ENCODE data around the gene COMMD4. TPM values are rescaled to one million over a fixed set of nuclear protein-coding genes. Genes with fewer than 3 reads are reported as not detected.
"Not testable (repeated sequence)": the region's sequence is repeated elsewhere in the genome, so short reads cannot be mapped to it uniquely, and the experiment has no call there.

The COMMD4 gene
- total and polyA plus RNA-seq, 2 of the 8 experiments (the other 6 are each of a cell fraction or from before 2014, with no cell fraction given) = 131 to 236 TPM

- not testable (repeated sequence) for H3K4me3 ChIP-seq (ENCODE audit: extremely low read depth in 1 of 4, insufficient read depth in 2 of 4, low read depth in 3 of 4, low read length in 4 of 4); H3K79me1 ChIP-seq (ENCODE audit: low read depth, low read length); H3K27me3 ChIP-seq (replicated peaks in 1 of 4; ENCODE audit: control insufficient read depth in 3 of 4, extremely low read depth in 1 of 4, insufficient read depth in 3 of 4, low read length in 3 of 4); H3K23me2 ChIP-seq (ENCODE audit: low read depth, low read length); H2BK12ac ChIP-seq (ENCODE audit: low read depth, low read length); H3K9ac ChIP-seq (replicated peaks in 1 of 4; ENCODE audit: extremely low read depth in 1 of 4, low read depth in 3 of 4, low read length in 3 of 4); H3K4ac ChIP-seq (replicated peaks; ENCODE audit: insufficient read length, low read depth, low read length); H2BK15ac ChIP-seq (ENCODE audit: low read length); H3K23ac ChIP-seq (ENCODE audit: insufficient read length); H2AFZ ChIP-seq (ENCODE audit: low read length); H3K9me3 ChIP-seq (ENCODE audit: insufficient read depth in 2 of 2, low read depth in 1 of 2, low read length in 1 of 2); H3K56ac ChIP-seq (replicated peaks; ENCODE audit: insufficient read length, low read depth, low read length); H4K20me1 ChIP-seq (replicated peaks in 1 of 2; ENCODE audit: control insufficient read depth in 1 of 2, insufficient read depth in 2 of 2, low read length in 2 of 2); H3K4me2 ChIP-seq (ENCODE audit: insufficient read depth in 1 of 2, low read depth in 2 of 2, low read length in 2 of 2); H3K36me3 ChIP-seq (ENCODE audit: control insufficient read depth in 2 of 4, insufficient read depth in 4 of 4, low read length in 3 of 4); H2BK20ac ChIP-seq (ENCODE audit: low read length); FAIRE-seq; H2BK120ac ChIP-seq (replicated peaks; ENCODE audit: low read depth, low read length); H2AK5ac ChIP-seq (ENCODE audit: low read depth, low read length); DNase-seq (ENCODE audit: low read depth in 1 of 2, low spot score in 2 of 2); H2BK5ac ChIP-seq (ENCODE audit: low read depth, low read length); H4K5ac ChIP-seq (ENCODE audit: insufficient read length, low read depth, low read length); H3K14ac ChIP-seq (ENCODE audit: insufficient read length); H3K18ac ChIP-seq (ENCODE audit: extremely low read depth, low read length); H3K79me2 ChIP-seq (ENCODE audit: control insufficient read depth in 1 of 2, insufficient read depth in 2 of 2, low read length in 2 of 2); H4K8ac ChIP-seq (ENCODE audit: extremely low read depth, insufficient read depth, low read length); H4K91ac ChIP-seq (replicated peaks; ENCODE audit: insufficient read length, low read length); H3K4me1 ChIP-seq (replicated peaks in 1 of 4; ENCODE audit: control insufficient read depth in 3 of 4, insufficient read depth in 4 of 4, low read length in 3 of 4); H3K27ac ChIP-seq (ENCODE audit: low read depth, low read length)
- ChIA-PET CTCF (ENCODE audit: partially characterized antibody) (interaction anchor here (0.6 to 1.8 kb wide), 3 partner anchors 10 to 269 kb away, joined by 3 to 7 read pairs (median 5); no protein-coding TSS in a partner anchor), POLR2A (ENCODE audit: partially characterized antibody) (interaction anchor here (0.6 kb wide), 1 partner anchor 355 kb away, joined by 3 read pairs; no protein-coding TSS in a partner anchor)
- 0 out of 4 replicates have a peak, but pooled peaks of 1 of the 2 experiments have one; percentile 6 for TF ChIP-seq RAD21 (IDR thresholded peaks at IDR 0.05 in 1 of 2, conservative IDR thresholded peaks at IDR 0.05 in 1 of 2; ENCODE audit: low read depth in 2 of 2, low read length in 2 of 2)
- 47% methylated on average over 5 of the region's 13 CpGs; no CpG with 5 or more reads in 1 of the 2 experiments for WGBS, 2 experiments (ENCODE audit: extremely low coverage in 1 of 2, insufficient coverage in 1 of 2, insufficient read length in 1 of 2, insufficient replicate concordance in 2 of 2, low coverage in 1 of 2, low lambda C conversion rate in 2 of 2, missing lambda C conversion rate in 1 of 2)
Measured at GRCh38 chr15:75298541-75299310, 37.1 kb upstream of the COMMD4 start.
